HL-60/S4 treated with phorbol 12-myristate 13-acetate at 8.2 ng/mL for 4 days and 3 days (cell line): ENCODE results near the gene ATP6V0B.

Source experiments
- in situ Hi-C: fragments of 300-500 bp; cut with MboI; formaldehyde crosslinking; loops from 2 replicates; pipeline ENCODE4 v1.15.0; 2022; ENCODE audit warnings: low sequenced_read_pairs

ATP6V0B gene

DNA sequence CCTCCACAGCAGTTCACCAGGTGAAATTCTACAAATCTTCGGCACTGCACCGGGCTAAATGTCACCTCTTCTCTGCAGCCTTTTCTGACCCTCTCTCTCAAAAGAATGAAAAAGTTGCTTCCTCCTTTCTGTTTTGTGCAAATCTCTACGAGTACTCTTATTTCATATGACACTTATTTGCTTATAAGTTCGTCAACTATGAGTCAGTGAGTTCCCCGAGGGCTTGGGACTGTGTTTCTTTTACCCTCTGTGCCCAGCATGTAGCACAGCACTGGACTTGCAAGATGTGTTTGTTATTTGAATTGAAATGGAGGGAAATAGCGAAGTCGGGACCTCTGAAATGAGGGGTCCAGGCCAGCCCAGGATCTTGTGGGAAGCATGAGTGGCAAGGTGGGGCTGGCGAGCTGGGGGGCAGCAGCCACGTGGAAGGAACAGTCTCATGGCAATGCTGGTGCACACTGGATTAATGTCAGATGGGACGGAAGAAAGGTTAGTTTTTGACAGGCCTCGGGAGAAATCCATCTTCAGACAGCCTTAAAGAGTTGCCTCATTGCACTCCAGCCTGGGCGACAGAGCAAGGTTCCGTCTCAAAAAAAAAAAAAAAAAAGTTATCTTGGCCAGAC is 50.3 kb downstream of the ATP6V0B start:
- in situ Hi-C loops, result loop anchor here (25.0 kb wide), 1 partner anchor 488 kb away; the partner anchor contains the start of gene PTPRF

GRCh38 chr1:44025816-44026215 is 51.1 kb downstream of the ATP6V0B start:
- in situ Hi-C loops, result loop anchor here (25.0 kb wide), 1 partner anchor 489 kb away; the partner anchor contains the start of gene PTPRF

GRCh38 chr1:44027320-44027719 is 52.6 kb downstream of the ATP6V0B start:
- in situ Hi-C loops, result loop anchor here (25.0 kb wide), 1 partner anchor 490 kb away; the partner anchor contains the start of gene PTPRF
